HG03520 (cell line): ENCODE results near the gene CNPPD1.

ENCODE experiments used
- ATAC-seq: cut with Tn5 transposase; IDR thresholded peaks from one replicate; pipeline ENCODE4 v1.9.1; 2021; ENCODE audit warnings: mild to moderate bottlenecking, moderate library complexity; ENCODE audit not compliant: unreplicated experiment

Gene CNPPD1

DNA sequence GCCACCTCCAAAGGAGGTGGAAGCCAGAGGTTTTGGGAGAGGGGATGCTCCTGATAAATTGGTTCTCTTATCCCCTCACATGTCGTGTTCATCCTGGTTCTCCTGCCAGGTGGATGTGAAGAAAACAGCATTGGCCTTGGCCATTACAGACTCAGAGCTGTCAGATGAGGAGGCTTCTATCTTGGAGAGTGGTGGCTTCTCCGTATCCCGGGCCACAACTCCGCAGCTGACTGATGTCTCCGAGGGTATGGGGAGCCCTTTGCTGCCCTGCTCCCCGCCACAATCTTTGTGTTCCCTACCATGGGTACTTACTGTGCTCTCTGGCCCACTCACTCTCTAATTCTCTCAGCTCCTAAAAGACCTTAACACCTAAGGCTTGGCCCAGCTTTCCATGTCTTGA is 4.8 kb upstream of the CNPPD1 start:
- no peak for ATAC-seq

DNA sequence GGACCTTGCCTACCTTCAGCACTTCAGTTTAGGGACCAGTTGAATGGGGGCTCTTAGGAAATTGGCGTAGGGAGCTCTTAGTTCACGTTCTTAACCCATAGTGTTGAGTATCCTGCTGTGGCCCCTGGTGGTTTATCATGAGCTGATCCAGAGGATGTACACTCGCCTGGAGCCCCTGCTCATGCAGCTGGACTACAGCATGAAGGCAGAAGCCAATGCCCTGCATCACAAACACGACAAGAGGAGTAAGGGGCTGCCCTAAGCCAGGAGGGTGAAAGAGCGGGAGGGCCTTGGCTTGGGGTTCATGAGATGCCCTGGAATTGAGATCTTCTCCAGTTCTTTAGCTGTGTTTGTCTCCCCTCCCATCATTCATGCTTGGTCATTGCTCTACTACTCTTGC is 4.2 kb upstream of the CNPPD1 start:
- ATAC-seq = no peak

DNA sequence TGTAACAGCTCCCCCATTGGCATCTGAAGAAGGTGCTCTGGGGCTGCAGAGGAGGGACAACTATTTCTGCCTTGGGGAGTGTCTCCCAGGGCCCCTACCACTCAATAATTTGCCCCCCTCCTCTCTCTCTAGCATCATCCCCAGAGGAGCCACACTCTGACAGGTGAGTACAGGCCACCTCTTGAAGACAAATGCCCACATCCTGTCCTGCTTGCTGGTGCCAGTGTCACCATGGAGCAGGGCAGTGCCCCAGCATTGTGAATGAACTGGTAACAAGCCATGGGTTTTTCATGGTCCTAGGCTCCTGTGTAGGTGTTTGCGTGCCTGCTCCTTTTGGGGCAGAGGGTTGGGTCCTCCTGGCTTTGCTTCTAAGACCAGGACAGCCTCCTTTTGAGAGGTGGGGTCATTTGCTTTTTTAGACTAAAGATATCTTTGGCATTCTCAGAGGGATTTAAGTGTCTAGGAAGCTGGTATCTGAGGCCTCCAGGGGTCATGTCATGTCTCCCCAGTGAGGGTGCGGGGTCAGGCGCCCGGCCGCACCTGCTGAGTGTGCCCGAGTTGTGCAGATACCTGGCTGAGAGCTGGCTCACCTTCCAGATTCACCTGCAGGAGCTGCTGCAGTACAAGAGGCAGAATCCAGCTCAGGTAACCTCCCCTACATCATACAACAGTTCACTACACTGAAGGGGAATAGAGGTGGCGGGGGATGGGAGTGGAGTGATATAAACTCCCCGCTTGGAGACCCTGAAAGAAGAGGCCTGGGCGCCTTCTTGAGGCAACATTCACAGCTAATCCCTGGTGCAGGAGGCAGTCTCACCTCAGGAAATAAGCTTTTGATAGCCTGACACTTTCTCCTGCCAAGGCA is 3.1 kb upstream of the CNPPD1 start:
- ATAC-seq = no peak

DNA sequence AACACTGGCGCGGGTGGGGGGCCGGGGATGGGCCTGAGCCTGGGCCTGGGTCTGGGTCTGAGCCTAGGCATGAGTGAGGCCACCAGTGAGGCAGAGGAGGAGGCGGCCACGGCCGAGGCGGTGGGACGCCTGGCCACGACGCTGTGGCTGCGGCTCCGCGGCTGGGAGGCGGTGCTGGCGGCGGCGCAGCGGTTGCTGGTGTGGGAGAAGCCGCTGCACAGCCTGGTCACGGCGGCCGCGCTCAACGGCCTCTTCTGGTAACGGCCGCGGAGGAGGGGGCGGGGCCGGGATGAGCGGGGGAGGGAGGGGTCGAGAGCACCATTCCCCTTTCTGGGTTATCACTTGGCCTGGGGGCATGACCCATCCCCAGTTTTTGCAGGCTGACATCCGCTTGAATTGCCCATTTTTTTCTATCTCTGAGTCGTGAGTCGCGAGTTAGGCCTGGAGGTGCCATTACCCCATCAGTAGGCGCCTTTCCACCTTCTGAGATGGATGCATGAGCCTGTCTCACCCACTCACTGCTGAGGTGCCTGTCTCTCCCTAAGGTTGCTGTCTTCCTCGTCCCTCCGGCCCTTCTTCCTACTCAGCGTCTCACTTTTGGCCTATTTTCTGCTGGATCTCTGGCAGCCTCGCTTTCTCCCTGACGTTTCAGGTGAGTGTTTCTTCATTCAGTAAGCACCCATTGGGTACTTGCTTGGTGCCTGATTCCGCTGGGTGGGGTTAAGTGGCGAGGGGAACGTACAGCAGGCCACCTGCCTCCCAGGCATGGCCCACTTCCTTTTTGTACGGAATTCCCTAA is 1.9 kb upstream of the CNPPD1 start:
- peak; percentile 14 for ATAC-seq

DNA sequence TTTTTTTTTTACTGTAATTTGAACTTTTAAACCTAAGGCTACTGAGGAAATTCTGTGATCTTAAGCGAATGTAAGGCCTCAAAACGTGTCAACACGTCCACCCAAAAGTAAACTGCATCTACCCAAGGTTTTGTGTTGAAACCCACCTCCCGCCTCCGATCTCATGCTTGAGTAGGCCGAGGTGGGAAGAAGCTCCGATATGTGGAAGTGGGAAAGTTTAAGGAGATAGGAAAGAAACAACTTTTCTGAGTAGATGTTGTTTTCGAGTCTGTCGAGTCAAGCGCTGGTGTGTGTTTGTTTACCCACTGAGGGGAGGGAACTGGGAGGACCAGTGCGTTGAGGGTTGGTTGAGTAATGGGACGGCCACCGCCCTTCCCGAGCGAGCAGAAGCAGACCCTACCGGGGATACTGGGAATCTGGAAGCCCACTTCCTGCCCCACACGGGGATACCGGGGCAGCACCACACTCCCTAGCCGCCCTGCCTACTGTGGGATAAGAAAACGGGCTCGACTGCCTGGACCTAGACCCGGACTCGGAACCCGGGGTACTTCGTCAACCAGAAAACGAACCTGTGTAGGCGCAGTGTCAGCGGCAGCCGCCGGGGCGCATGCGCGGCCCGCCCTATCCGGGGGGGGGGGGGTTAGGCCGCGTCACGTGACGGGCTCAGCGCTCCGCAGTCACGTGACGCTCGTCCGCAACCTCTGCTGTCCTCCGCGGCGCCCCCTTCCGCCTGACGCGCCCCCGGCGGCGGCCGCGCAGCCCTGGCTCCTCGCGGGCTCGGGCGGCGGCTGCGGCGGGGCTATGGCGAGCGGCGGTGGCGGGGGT is 1.0 kb upstream of the CNPPD1 start, which contains the start of gene RETREG2:
TSS of gene RETREG2 (plus strand) at position 724 of the 825 bp plus-strand sequence. CDS start at position 802, 78 bp downstream.
- peak; percentile 39 for ATAC-seq

DNA sequence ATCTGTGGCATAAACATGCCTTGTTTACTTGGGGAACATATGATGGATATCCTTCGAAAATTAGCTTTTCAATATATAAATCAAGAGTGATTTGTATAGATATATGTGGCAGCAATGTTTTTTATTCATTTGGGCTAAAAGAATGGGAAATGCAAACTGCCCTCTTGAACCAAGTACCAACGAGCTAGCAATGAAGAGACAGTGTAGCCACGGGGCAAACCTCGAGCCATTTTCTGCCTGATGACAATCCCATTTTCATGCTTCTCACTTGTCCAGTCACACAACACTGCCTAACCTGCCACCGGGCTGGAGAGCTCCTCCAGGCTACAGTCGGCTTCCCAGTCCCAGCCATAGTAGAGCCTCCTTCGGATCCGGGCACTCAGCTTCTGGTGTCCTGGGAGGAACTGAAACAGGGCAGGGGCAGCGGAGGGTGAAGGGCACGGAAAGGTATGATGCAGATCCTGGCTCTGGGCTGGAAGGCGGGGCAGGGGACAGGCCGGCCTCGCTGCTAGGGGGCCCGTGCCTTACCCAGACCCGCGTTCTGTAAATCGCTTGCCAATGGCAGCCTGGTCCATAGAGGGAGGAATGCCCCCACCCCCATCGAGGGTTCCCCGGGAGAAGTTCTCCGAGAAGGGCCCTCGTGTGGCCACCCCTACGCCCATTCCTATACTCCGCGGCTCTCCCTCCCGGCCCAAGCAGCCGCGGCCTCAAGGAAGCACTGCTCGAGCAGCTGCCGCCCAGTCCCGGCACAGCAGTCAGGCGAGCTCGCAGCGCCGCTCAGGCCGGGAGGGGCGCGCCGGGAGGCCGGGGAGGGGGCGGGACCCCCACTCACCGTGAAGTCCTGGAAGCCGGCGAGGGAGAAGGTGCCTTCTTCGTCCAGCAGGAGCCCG is 552 bp downstream of the CNPPD1 start:
- peak; percentile 11 for ATAC-seq

DNA sequence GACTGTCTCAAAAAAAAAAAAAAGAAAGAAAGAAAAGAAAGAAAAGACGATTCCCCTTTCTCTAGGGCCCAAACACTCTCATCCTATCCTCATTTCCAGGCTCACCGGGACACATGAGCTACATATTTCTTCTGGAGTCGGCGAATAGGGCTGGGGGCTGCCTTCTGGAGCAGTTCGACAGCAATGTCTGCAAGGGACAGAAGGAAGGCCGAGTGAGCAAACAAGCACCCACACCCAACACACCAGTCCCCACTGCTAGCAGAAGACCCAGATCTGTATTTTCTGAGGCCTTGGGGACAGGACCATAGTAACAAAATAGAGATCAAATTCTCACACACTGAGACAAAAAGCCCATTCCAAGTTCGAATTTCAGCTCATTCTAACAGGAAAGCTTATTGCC is 1.2 kb downstream of the CNPPD1 start:
- no peak for ATAC-seq

DNA sequence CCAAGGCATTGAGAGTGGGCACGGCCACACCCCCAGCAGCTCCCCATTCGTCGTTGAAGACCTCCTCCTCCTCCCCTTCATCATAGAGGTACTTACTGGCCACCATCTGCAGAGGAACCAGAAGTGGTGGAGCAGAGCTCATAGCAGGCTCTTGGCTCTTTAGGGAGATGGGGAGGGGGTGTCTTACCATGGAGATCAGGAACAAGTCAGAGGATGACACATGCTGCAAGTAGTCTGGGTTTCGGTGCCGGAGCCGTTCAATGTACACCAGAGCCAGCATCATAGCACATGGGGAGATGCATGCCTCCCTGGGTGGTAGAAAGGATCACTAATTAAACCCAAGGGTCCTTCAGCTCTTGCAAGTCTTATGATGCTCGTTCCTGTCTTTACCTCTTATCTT is 1.9 kb downstream of the CNPPD1 start:
- no peak for ATAC-seq

DNA sequence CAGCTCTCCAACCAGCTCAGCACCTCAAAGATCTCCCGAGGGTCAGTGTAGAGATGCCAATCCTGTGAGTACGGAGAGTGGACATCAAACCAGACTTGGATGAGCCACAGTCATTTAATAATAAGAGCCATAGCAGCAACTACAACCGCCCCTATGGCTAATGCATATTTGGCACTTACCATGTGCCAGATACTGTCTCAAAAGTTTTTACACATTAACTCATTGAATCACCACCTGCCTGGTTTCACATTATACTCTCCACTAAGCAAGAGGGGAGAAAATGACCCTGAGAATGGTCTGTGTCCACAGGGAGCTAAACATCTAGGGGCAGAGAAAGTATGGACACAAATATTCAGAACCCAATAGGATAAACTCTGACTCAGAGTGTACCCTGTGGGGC is 2.6 kb downstream of the CNPPD1 start:
- ATAC-seq = no peak

DNA sequence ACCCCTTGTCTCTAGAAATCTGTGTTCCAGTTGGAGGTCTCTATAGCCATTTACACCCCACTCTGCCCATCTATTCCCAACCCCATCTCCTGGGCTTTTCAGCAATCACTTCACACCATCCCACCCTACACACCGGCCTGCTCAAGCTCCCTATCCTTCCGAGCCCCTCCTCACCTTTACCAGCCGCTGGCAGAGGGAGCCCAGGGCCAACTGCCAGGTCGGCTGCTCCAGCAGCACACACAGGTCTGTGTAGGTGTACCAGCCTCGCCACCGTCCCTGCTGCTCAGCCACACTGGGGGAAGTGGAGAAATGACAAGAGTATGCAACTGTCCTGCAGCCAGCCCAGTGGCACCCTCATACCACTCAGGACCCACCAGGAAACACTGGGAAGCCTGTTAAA is 3.5 kb downstream of the CNPPD1 start:
- no peak for ATAC-seq

DNA sequence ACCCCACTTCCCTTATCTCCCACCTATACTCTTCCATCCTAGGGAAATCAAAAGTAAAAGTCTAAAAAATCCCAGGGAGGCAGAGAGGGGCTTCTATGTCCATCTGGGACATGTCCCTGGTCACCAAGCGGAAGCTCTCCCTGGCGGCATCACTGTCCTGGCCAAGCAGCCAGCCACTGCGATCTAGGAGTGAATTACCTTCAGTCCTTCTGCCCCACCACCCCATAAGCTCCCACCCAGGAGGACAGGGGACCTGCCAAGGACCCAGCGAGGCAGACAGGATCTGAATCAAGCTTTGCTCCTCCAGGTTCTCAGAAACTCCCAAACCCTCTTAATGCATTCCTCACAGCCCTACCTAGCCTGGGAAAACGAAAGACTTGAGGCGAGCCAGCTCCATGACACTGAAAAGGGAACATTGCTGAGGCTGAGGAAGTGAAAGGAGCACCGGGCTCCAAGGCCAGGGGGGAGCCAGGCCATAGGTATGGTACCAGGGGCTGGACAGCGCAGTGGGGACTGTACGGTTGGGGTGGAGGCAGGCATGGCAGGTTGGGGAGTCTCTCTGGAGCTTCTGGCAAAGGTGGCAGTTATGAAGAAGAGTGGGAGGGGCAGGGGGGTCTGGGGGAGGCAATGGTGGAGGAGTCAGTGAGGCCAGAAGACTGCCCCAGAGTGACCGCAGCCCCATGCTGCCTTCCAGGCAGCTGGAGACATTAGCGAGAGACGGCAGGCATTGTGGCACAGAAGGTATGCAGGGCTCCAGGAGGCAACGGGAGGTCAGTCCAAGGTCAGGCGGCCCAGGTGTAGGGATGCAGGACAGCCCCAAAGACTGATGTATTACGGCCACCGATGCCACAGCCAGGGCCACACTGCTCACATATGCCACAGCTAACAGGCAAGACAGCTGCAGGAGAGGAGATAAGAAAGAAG is 4.2 kb downstream of the CNPPD1 start:
- ATAC-seq = no peak

DNA sequence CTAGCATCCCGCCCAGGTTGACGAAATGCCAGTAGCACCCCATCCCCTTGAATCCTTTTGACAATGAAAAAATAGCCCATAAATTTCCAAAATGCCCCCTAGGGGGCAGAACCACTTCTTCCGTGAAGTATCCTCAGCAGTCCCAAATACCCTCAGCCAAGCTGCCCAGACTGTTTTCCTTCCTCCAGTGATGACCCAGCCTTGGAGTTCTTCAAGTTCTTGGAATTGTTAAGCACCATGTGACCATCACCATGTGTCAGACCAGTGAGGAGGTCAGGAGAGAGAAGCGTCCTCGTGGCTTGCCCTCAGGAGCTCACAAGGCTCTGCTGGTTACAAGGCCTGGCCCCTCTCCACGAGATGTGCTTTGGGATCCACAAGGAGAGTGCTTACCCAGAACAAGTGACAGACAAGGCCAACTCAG is 5.5 kb downstream of the CNPPD1 start:
- no peak for ATAC-seq

DNA sequence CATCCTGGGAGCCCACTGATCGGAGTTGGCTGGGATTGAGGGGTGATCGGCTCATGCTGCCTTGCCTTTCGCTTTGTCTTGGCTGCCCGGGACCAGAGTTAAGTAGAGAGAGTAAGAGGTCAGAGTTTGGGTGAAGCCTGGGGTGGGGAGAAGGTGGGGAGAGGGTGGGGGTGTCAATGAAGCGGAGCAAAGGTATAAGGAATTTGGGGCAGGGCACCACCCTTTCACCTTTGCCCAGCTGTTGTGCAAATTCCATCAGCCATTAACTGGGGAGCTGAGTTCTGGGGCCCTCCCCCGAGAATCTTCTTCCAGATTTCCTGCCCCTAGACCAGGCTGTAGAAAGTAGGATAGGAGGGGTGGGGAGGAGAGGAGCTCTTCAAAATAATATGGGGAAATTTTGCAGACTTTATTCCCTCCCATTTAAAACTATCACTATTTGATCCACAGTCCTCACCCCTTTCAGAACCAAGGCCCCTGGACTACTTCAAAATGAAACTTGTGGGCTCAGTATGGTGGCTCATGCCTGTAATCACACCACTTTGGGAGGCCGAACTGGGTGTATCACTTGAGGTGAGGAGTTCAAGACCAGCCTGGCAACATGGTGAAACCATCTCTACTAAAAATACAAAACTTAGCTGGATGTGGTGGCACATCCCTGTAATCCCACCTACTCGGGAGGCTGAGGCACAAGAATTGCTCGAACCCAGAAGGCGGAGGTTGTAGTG is 6.6 kb downstream of the CNPPD1 start, which contains the start of gene SLC23A3:
TSS of gene SLC23A3 (minus strand) at position 100 of the 725 bp plus-strand sequence. CDS start at position 55, 45 bp downstream.
- no peak for ATAC-seq

DNA sequence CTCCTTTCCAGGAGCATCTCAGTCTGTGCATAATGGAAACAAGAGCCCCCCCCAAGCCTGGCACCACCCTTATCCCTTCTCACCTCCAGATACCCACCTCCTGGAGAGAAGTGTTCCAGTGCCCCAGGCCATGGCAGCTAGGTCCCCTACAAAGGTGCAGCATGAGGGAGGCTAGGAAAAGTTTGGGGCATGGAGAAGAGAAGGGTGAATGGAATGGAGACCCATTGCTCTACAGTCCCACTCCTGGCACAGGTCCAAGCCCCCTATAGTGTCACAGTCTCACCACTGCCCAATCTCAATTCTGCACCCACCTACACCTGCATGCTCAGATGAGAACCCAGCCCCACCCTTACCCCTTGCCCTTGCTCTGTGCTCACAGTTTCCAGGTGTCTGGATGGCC is 7.8 kb downstream of the CNPPD1 start:
- no peak for ATAC-seq

DNA sequence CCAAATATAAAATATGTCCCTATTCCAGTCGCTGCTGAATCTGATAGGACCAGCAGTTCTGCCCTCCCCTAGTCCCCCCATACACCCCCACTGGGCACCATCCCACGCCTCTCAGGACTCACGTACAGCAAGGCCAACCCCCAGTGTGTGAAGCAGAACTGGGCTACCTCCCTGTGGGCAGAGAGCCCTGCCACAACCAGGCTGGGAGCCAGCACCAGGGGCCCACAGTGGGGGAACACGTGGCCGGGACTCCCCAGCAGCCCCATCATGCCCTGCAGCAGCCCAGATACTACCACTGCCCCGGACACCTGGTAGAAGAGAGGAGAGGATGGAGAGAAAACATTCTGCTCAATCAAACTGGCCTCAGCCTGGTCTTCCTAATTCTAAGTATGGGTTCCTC is 8.2 kb downstream of the CNPPD1 start:
- ATAC-seq = no peak

DNA sequence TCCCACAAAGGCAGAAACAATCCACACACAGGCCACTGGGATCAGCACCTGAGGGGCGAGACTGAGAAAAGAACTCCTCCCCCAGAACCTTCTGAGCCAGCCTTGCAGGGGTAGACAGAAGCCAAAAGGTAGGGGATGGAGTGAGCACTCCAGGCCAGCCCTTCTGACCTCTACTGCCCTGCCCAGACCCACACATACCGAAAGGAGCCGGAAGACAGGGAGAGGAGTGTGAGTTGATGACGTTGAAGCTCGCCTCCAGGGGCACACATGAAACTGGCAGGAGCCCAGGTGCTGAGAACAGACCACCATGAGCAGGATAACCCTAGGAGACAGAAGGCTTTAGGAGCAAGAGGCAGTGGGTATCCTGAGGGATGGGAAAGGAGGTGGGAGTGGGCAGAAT is 8.7 kb downstream of the CNPPD1 start:
- ATAC-seq = no peak

DNA sequence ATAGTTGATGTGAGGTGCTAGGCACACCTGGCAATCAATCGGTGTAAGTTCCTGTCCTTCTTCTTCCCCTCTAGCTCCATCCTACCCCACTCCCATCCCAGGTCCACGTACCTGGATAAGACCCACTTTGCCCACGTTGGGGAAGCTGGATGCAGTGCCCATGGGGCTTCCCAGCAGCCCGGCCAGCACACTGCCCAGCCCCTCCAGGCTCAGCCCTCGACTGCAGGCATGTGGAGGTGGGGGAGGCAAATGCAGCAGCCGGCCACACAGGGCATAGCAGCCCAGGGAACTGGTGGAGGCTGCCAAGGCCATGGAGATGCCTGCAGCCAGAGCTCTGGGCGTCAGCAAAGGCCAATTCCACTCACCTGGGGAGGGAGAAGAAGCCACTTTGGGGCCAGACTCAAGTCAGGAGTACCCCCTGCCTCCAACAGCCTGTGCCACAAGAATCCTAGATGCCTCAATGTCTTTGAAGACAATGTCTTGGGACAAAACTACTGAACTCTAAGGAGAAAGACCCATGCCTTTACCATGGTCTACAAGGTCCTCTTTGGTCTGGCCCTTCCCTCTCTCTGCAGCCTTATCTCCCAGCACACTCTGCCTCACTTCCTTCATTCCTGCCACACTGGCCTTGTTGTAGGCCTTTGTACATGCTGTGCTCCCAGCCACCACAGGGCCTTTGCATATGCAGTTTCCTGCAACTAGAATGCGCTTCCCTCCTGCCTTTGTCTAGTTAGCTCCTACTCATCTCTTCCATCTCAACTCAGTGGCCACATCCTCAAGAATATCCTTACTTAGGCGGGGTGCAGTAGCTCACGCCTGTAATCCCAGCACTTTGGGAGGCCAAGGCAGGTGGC is 11.4 kb downstream of the CNPPD1 start:
- ATAC-seq = no peak
